CD4-positive, alpha-beta T cell (primary cell): ENCODE data around the gene EXT2. TPM values are rescaled to one million over a fixed set of nuclear protein-coding genes. Genes with fewer than 3 reads are reported as not detected.

Experiments used
- ATAC-seq: fragments of 200-7000 bp; cut with Tn5 transposase; one replicate; pipeline ENCODE4 v1.10.0; 2022; ENCODE audit warnings: mild to moderate bottlenecking; ENCODE audit not compliant: poor library complexity
- CTCF ChIA-PET: fragments of 350-600 bp; sonication (Branson Sonifier 250); formaldehyde crosslinking; loops from one replicate; lab custom pipeline; 2021; ENCODE audit warnings: antibody characterized with exemption, inconsistent platforms; lab: Charles Lee
- POLR2A ChIA-PET: fragments of 350-600 bp; sonication (Branson Sonifier 250); formaldehyde crosslinking; loops from one replicate; lab custom pipeline; 2021; ENCODE audit warnings: antibody characterized with exemption, inconsistent platforms; lab: Charles Lee
- DNase-seq, 14 experiments: peaks; one replicate each; pipeline ENCODE4 v3.0.0-alpha.2; 2013 to 2020; ENCODE audit warnings: mixed read lengths in 2 of 14
- H3K27ac ChIP-seq, 2 donors: one replicate each; pipeline versions ENCODE4 v1.5.1 to v1.7.0; 2013; ENCODE audit warnings: low read length in 2 of 2, low read depth in 1 of 2, mild to moderate bottlenecking in 1 of 2
- H3K27me3 ChIP-seq, 2 experiments: 1 replicate in 1 of 2; 2 replicates in 1 of 2; pipeline versions ENCODE4 v1.6.1 to v1.7.0; 2013; ENCODE audit warnings: low read length in 2 of 2, control low read depth in 1 of 2, mild to moderate bottlenecking in 1 of 2, moderate library complexity in 1 of 2; ENCODE audit not compliant: insufficient read depth in 2 of 2, control insufficient read depth in 1 of 2
- H3K36me3 ChIP-seq: one replicate; pipeline ENCODE4 v1.6.1; 2013; ENCODE audit warnings: low read length, control low read depth; ENCODE audit not compliant: insufficient read depth
- H3K4me1 ChIP-seq: one replicate; pipeline ENCODE4 v1.6.1; 2013; ENCODE audit warnings: low read length, control low read depth; ENCODE audit not compliant: insufficient read depth
- H3K4me3 ChIP-seq: one replicate; pipeline ENCODE4 v1.5.1; 2013; ENCODE audit warnings: mild to moderate bottlenecking, low read length, moderate library complexity
- H3K9me3 ChIP-seq, 2 experiments: 1 replicate in 1 of 2; 2 replicates in 1 of 2; pipeline versions ENCODE4 v1.6.1 to v1.7.0; 2013; ENCODE audit warnings: low read length in 2 of 2, mild to moderate bottlenecking in 2 of 2, control low read depth in 1 of 2, moderate library complexity in 1 of 2; ENCODE audit not compliant: control insufficient read depth in 1 of 2, insufficient read depth in 1 of 2
- H3K27ac Mint-ChIP-seq: one replicate; pipeline ENCODE4 v1.8.0; 2020; ENCODE audit warnings: mixed read lengths
- H3K27me3 Mint-ChIP-seq: one replicate; pipeline ENCODE4 v1.8.0; 2021; ENCODE audit warnings: mixed read lengths
- H3K36me3 Mint-ChIP-seq: one replicate; pipeline ENCODE4 v1.8.0; 2021; ENCODE audit warnings: low read depth, mixed read lengths
- H3K4me1 Mint-ChIP-seq: one replicate; pipeline ENCODE4 v1.8.0; 2021; ENCODE audit warnings: low read depth, mixed read lengths
- H3K4me3 Mint-ChIP-seq: one replicate; pipeline ENCODE4 v1.8.0; 2020; ENCODE audit warnings: mild to moderate bottlenecking, mixed read lengths
- H3K9me3 Mint-ChIP-seq: one replicate; pipeline ENCODE4 v1.8.0; 2020; ENCODE audit warnings: mixed read lengths
- CTCF ChIP-seq: fragments of 200-600 bp; IDR thresholded peaks from one replicate; pipeline ENCODE4 v1.8.0; 2022; ENCODE audit warnings: antibody characterized with exemption, mild to moderate bottlenecking
- intact Hi-C, 2 experiments: fragments of 100-400 bp; cut with DNase I in 1 of 2; cut with micrococcal nuclease in 1 of 2; formaldehyde crosslinking; loops; one replicate each; pipeline versions ENCODE4 v1.15.1 to v1.9.0; 2023 to 2025; cut with DNase I, micrococcal nuclease
- total RNA-seq, 174 experiments: library from RNA in 2 of 174; stranded (reverse) in 2 of 174; gene quantifications; one replicate each; pipeline ENCODE4 v1.2.3 and lab custom pipeline; 2021 to 2026

The EXT2 gene
- total RNA-seq, 2 experiments from 2014 or later, result 17.1 to 17.5 TPM

- ChIA-PET POLR2A (no interaction called here), CTCF (no interaction called here)
- H3K4me1 ChIP-seq, result no peaks in the 10 kb centered on the region
- Mint-ChIP-seq H3K4me1 (no peaks in the 10 kb centered on the region), H3K27ac (no peak overlapping the region), H3K36me3 (no peaks in the 10 kb centered on the region), H3K9me3 (no peaks in the 10 kb centered on the region), H3K27me3 (peaks cover 4% of the 10 kb centered on the region), H3K4me3 (no peak overlapping the region)
- TF ChIP-seq CTCF, result no peak
- no peak overlapping the region for H3K27ac ChIP-seq
- DNase-seq (no peak), ATAC-seq (no peak)
- no peaks in the 10 kb centered on the region for H3K36me3 ChIP-seq
- intact Hi-C loops, result no loop called here
- H3K4me3 ChIP-seq, result no peak overlapping the region
- H3K9me3 ChIP-seq, result peaks cover 0 to 7% of the 10 kb centered on the region in 2 experiments
- no peaks in the 10 kb centered on the region for H3K27me3 ChIP-seq
Observed at GRCh38 chr11:44279483-44279882, 184.0 kb downstream of the EXT2 start.

- Mint-ChIP-seq H3K4me3 (no peak overlapping the region), H3K27me3 (peaks cover 4% of the 10 kb centered on the region), H3K9me3 (no peaks in the 10 kb centered on the region), H3K27ac (no peak overlapping the region), H3K36me3 (no peaks in the 10 kb centered on the region), H3K4me1 (no peaks in the 10 kb centered on the region)
- ChIA-PET CTCF (no interaction called here), POLR2A (no interaction called here)
- H3K36me3 ChIP-seq, result no peaks in the 10 kb centered on the region
- H3K4me1 ChIP-seq, result no peaks in the 10 kb centered on the region
- H3K27ac ChIP-seq, result no peak overlapping the region
- ATAC-seq (no peak), DNase-seq (no peak)
- no peaks in the 10 kb centered on the region for H3K27me3 ChIP-seq
- TF ChIP-seq CTCF, result no peak
- intact Hi-C loops, result loop anchor here in 1 of 2 experiments (10.0 kb wide), 1 partner anchor 335 kb away; no protein-coding TSS in a partner anchor
- no peak overlapping the region for H3K4me3 ChIP-seq
- H3K9me3 ChIP-seq, result peaks cover 0 to 2% of the 10 kb centered on the region in 2 experiments
Observed at GRCh38 chr11:44280257-44280656, 184.8 kb downstream of the EXT2 start.

GRCh38 chr11:44281151-44281550 is 185.7 kb downstream of the EXT2 start:
- no peaks in the 10 kb centered on the region for H3K9me3 ChIP-seq
- intact Hi-C loops, result loop anchor here in 1 of 2 experiments (10.0 kb wide), 1 partner anchor 334 kb away; no protein-coding TSS in a partner anchor
- ChIA-PET POLR2A (no interaction called here), CTCF (no interaction called here)
- Mint-ChIP-seq H3K4me3 (no peak overlapping the region), H3K27me3 (peaks cover 4% of the 10 kb centered on the region), H3K27ac (no peak overlapping the region), H3K4me1 (no peaks in the 10 kb centered on the region), H3K9me3 (no peaks in the 10 kb centered on the region), H3K36me3 (no peaks in the 10 kb centered on the region)
- no peak for TF ChIP-seq CTCF
- H3K27me3 ChIP-seq, result no peaks in the 10 kb centered on the region
- no peaks in the 10 kb centered on the region for H3K36me3 ChIP-seq
- no peak overlapping the region for H3K27ac ChIP-seq
- H3K4me1 ChIP-seq, result no peaks in the 10 kb centered on the region
- no peak for ATAC-seq
- DNase-seq, result no peak
- no peak overlapping the region for H3K4me3 ChIP-seq
